ENCODE results near the gene LYG1. TPM values are rescaled to one million over a fixed set of nuclear protein-coding genes. Genes with fewer than 3 reads are reported as not detected.

The LYG1 gene
- total and polyA plus RNA-seq, 2 of the 13 experiments (the other 11 are each of a cell fraction or from before 2014, with no cell fraction given) = 1.00 to 2.9 TPM

GRCh38 chr2:99335911-99336803 lies 35.2 kb upstream of the LYG1 start, which contains the start of gene TXNDC9 (continued):
- TF ChIP-seq NPAS2 (CRISPR knock-in tag; IDR thresholded peaks at IDR 0.05; ENCODE audit: borderline replicate concordance) = no peak
- TF ChIP-seq, protein P1, sequence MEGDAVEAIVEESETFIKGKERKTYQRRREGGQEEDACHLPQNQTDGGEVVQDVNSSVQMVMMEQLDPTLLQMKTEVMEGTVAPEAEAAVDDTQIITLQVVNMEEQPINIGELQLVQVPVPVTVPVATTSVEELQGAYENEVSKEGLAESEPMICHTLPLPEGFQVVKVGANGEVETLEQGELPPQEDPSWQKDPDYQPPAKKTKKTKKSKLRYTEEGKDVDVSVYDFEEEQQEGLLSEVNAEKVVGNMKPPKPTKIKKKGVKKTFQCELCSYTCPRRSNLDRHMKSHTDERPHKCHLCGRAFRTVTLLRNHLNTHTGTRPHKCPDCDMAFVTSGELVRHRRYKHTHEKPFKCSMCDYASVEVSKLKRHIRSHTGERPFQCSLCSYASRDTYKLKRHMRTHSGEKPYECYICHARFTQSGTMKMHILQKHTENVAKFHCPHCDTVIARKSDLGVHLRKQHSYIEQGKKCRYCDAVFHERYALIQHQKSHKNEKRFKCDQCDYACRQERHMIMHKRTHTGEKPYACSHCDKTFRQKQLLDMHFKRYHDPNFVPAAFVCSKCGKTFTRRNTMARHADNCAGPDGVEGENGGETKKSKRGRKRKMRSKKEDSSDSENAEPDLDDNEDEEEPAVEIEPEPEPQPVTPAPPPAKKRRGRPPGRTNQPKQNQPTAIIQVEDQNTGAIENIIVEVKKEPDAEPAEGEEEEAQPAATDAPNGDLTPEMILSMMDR (CRISPR knock-in tag; IDR thresholded peaks at IDR 0.05) = peak; percentile 63
- TF ChIP-seq, protein P2, sequence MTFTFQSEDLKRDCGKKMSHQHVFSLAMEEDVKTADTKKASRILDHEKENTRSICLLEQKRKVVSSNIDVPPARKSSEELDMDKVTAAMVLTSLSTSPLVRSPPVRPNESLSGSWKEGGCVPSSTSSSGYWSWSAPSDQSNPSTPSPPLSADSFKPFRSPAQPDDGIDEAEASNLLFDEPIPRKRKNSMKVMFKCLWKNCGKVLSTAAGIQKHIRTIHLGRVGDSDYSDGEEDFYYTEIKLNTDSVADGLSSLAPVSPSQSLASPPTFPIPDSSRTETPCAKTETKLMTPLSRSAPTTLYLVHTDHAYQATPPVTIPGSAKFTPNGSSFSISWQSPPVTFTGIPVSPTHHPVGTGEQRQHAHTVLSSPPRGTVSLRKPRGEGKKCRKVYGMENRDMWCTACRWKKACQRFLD (CRISPR knock-in tag; IDR thresholded peaks at IDR 0.05; ENCODE audit: borderline replicate concordance) = peak; percentile 85
- no peak; the same call in 1 of the 2 replicates for TF ChIP-seq KLF12 (CRISPR knock-in tag; IDR thresholded peaks at IDR 0.05; ENCODE audit: borderline replicate concordance)
- peak; percentile 74; the same call in 1 of the 2 replicates for TF ChIP-seq AHDC1 (CRISPR knock-in tag; IDR thresholded peaks at IDR 0.05; ENCODE audit: borderline replicate concordance)
- no peak for TF ChIP-seq SCMH1 (CRISPR knock-in tag; IDR thresholded peaks at IDR 0.05; ENCODE audit: borderline replicate concordance)
- TF ChIP-seq ZNF296 (CRISPR knock-in tag; conservative IDR thresholded peaks at IDR 0.05) = no peak; the same call in 1 of the 2 replicates
- TF ChIP-seq SRSF4 (IDR thresholded peaks at IDR 0.05; ENCODE audit: low read depth, low read length, poor library complexity, severe bottlenecking) = no peak
- peak; percentile 80; the same call in 1 of the 2 replicates for TF ChIP-seq RXRB (CRISPR knock-in tag; IDR thresholded peaks at IDR 0.05; ENCODE audit: borderline replicate concordance)
- no peak for TF ChIP-seq GPN1 (CRISPR knock-in tag; IDR thresholded peaks at IDR 0.05; ENCODE audit: borderline replicate concordance)
- peak; percentile 85; the same call in 1 of the 2 replicates for TF ChIP-seq ZNF232 (CRISPR knock-in tag; IDR thresholded peaks at IDR 0.05; ENCODE audit: borderline replicate concordance)
- peak; percentile 74; the same call in 1 of the 2 replicates for TF ChIP-seq ZBTB2 (CRISPR knock-in tag; IDR thresholded peaks at IDR 0.05; ENCODE audit: low read depth)
- TF ChIP-seq ZBTB3 (CRISPR knock-in tag; IDR thresholded peaks at IDR 0.05; ENCODE audit: borderline replicate concordance, low read depth) = no peak
- no peak; the same call in 1 of the 2 replicates for TF ChIP-seq ZFP1 (CRISPR knock-in tag; IDR thresholded peaks at IDR 0.05)
- TF ChIP-seq REPIN1 (CRISPR knock-in tag; IDR thresholded peaks at IDR 0.05; ENCODE audit: borderline replicate concordance, low read depth) = peak; percentile 95
- 0 out of 2 replicates have a peak, but pooled peaks have one; percentile 37 for TF ChIP-seq FIP1L1 (IDR thresholded peaks at IDR 0.05; ENCODE audit: borderline replicate concordance, insufficient read depth, low read depth, low read length)
- no peak for TF ChIP-seq ZNF749 (CRISPR knock-in tag; IDR thresholded peaks at IDR 0.05; ENCODE audit: borderline replicate concordance)
